DND-41 (cell line): ENCODE measurements around the gene CELSR1.

Experiments
- EZH2 ChIP-seq: IDR thresholded peaks from 3 replicates; pipeline ENCODE4 v1.6.1; 2012; ENCODE audit warnings: borderline replicate concordance, low read depth, mild to moderate bottlenecking, moderate library complexity, low read length, inconsistent platforms; ENCODE audit not compliant: severe bottlenecking
- TF ChIP-seq, protein P1 (sequence below): IDR thresholded peaks from 2 replicates; pipeline ENCODE4 v1.5.1; 2012; ENCODE audit warnings: borderline replicate concordance, low read length, moderate library complexity, mild to moderate bottlenecking; ENCODE audit not compliant: poor library complexity, severe bottlenecking; ENCODE audit errors: extremely low read depth

DNA sequence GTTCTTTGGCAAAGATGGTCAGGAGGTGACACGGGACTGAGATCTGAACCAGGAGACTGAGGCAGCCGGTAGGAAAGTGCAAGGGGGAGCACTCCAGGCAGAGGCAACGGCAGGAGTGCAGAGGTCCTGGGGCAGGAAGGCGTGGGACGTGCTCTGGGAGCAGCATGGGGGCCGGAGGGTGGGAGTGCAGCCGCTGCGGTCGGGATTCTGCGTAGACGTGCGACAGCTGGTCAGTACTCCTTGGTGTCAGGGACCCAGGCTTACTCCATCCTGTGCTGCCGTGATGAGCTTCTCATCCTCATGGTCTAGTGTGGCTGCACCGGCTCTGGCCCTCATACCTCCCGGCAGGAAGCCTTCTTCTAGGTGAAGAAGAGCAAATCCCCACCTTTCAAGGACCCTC, 218.8 kb downstream of the CELSR1 start:
- TF ChIP-seq, protein P1, sequence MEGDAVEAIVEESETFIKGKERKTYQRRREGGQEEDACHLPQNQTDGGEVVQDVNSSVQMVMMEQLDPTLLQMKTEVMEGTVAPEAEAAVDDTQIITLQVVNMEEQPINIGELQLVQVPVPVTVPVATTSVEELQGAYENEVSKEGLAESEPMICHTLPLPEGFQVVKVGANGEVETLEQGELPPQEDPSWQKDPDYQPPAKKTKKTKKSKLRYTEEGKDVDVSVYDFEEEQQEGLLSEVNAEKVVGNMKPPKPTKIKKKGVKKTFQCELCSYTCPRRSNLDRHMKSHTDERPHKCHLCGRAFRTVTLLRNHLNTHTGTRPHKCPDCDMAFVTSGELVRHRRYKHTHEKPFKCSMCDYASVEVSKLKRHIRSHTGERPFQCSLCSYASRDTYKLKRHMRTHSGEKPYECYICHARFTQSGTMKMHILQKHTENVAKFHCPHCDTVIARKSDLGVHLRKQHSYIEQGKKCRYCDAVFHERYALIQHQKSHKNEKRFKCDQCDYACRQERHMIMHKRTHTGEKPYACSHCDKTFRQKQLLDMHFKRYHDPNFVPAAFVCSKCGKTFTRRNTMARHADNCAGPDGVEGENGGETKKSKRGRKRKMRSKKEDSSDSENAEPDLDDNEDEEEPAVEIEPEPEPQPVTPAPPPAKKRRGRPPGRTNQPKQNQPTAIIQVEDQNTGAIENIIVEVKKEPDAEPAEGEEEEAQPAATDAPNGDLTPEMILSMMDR = no peak
- TF ChIP-seq EZH2 = no peak
